CD1c-positive myeloid dendritic cell (primary cell): Measurements from ENCODE around the gene CADPS.

ENCODE experiments used
- DNase-seq: peaks from one replicate; pipeline ENCODE4 v3.0.0-alpha.2; 2016; ENCODE audit errors: extremely low spot score

Gene CADPS

GRCh38 chr3:62521464-62522105, 353.6 kb downstream of the CADPS start:
- no peak for DNase-seq

GRCh38 chr3:62503516-62503915, 371.7 kb downstream of the CADPS start:
- no peak for DNase-seq

DNA sequence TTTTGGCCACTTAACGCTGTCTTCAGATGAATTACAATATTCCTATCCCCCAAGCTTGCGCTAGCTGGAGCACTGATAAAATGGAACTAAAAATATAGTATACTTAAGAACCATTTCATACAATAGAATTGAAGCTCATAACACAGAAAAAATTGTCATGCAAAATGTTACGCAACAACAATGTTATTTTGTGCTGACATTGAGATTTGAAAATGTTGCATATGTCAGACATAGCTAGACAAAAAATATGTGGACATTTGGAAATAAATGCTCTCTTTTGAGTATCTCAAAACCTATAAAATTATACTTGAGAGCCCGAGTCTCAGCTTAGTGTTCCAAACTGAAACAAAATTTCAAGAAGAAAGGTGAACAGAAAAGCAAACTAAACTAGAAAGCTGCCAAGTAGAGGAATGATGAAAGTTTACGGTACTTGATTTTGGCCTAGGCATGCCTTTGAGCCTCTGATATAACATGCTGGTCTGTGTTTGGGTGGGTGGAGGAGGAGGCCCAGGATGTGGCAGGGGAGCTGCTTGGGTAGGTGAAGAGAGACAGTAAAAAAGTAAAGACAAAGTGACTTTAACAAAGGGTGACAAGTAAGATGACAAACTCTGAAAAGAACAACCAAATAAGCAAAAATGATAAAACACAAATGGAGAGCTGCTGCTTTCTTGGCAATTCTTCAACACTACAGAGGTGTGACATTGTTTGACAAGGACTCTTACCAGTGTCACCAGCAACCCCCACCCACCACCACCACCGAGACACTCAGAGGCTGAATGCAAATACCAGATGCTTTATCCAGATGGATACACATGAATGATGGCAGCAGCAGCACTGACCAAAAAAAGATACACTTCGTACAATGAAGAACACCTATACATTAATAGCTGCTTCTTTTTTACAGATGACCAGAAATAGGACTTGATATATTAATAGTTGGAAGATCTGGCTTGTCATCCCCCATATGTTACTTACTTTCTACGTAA, 372.6 kb downstream of the CADPS start:
- no peak for DNase-seq

GRCh38 chr3:62501289-62501668, 373.9 kb downstream of the CADPS start:
- no peak for DNase-seq

DNA sequence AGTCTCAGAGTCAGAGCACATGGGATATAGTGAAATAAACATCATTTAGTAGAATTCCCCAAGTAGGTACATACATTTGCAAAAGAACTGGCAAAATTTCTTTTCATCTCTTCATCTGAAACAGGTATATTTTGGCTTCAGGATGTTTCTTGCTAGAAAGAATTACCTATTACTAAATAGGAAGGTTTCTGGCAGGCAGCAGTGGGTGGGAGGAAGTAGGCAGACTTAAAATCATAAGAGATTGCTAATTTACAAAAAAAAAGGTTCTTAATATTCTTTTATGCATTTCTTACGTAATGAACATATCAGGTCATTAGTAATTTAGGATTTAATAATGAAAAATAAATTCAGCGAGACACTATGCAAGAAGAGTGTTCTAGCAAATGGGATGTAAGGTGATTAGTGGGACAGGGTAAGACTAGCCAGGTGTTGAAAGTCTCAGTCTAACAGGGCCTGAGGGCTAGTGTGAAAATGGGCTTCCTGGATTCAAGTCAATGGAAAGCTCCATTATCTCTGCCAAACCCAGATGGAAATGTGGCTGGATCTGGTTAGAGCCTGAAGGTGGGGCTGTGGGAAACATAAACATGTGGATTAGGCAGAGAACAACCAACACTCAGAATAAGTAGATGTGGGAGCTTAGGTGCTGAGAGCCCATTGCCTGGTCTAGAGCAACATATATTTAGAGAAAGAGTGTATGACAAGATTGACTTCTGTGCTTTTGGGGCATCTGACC, 374.5 kb downstream of the CADPS start:
- no peak for DNase-seq

- DNase-seq, result no peak
Observed at GRCh38 chr3:62497156-62497555, 378.1 kb downstream of the CADPS start.

DNA sequence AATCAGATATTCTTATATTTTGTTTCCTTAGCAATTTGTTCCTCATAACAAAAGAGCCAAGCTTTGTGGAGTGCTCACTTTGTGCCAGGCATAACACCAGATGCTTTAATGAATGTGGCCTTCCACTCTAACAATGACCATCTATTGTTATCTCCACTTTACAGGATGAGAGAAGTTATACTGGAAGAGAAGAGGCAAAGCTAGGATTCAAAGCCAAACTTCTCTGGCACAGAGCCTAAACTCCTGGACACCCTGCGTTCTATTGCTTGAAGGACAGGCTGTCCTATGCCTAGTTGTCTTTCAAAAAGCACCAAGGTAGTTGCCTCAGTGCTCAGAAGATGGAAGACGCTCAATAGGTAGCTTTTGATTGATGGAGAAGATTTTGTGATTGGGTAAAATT, 378.7 kb downstream of the CADPS start:
- no peak for DNase-seq

- no peak for DNase-seq
Observed at GRCh38 chr3:62493109-62493801, 382.0 kb downstream of the CADPS start.

DNA sequence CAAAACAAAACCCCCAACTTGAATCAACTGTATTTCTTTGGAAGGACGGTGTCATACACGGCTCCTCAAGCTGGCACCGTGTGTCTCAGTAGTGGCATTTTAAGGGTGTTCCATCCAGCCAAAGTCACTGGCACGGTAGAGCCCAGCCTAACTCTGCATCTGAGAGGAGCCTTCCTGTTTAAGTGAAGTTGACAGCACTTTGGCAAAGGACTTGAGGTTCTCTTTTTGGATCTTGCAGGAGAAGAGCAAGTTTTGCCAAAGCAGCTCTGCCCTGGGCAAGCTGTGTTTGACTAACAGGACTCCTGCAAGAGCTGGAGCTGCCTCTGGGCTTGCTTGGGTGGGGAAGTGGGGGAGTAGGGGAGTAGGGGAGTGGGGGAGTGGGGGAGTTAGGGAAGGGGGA, 392.3 kb downstream of the CADPS start:
- no peak for DNase-seq

DNA sequence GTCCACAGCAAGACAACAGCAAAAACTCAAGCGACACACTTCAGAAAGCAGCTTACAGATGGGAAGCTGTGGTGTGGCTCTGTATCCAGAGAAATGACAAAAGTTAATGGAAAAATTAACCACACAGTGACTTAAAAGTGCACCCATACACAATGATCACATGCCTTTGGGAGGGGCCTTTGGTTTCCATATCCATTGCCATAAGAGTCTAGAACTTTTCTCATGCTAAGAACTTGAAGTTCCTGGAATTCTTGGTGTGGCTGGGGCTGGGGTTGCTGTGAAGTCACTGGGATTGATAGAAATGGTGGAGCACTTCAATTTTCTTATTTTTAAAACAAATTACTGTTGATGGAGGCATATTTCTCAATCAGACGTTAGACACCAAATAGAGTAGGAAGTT, 393.3 kb downstream of the CADPS start:
- DNase-seq, result no peak

- no peak for DNase-seq
Observed at GRCh38 chr3:62480056-62480455, 395.2 kb downstream of the CADPS start.

- no peak for DNase-seq
Observed at GRCh38 chr3:62479326-62479725, 395.9 kb downstream of the CADPS start.

DNA sequence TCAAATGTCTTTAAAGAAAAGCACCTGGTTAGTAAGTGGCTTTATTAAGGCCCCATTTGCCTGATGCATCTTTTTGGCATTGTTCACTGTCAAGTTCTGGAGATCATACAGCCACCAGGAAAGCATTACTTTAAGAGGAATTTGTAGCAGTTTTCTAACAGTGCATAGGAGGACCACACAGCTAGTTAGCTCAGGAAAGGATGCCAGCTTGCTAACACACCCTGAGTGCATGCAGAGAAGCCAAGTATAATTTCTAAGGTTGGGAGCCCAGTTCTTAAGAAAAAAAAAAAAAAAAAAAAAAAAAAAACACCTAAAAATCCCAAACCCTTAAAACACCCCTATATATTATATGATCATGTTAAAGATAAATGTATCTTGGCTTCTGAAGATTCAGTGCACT, 399.9 kb downstream of the CADPS start:
- no peak for DNase-seq

- DNase-seq, result no peak
Observed at GRCh38 chr3:62467966-62468722, 407.1 kb downstream of the CADPS start.

DNA sequence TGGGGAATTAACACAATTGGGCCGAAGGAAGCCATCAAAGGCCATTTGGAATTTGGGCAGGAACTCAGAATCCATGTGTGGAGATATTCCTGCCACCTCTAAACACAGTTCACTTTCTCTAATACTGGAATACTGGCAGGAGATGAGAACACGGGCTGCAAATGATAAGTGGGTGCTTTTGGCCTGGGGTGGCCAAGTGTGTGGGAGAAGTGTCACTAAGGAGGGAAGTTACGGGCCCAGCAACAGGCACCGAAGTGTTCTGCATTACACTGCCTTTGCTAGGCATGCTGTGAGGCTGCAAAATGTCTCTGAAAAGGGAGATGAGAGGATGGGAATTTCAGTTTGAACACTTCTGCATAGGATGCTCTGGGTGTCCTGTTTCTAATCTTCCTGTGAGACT, 412.4 kb downstream of the CADPS start:
- DNase-seq, result no peak

GRCh38 chr3:62462104-62462762, 413.0 kb downstream of the CADPS start:
- DNase-seq, result no peak

- DNase-seq, result no peak
Observed at GRCh38 chr3:62454916-62455315, 420.3 kb downstream of the CADPS start.

- no peak for DNase-seq
Observed at GRCh38 chr3:62453448-62453847, 421.8 kb downstream of the CADPS start.

DNA sequence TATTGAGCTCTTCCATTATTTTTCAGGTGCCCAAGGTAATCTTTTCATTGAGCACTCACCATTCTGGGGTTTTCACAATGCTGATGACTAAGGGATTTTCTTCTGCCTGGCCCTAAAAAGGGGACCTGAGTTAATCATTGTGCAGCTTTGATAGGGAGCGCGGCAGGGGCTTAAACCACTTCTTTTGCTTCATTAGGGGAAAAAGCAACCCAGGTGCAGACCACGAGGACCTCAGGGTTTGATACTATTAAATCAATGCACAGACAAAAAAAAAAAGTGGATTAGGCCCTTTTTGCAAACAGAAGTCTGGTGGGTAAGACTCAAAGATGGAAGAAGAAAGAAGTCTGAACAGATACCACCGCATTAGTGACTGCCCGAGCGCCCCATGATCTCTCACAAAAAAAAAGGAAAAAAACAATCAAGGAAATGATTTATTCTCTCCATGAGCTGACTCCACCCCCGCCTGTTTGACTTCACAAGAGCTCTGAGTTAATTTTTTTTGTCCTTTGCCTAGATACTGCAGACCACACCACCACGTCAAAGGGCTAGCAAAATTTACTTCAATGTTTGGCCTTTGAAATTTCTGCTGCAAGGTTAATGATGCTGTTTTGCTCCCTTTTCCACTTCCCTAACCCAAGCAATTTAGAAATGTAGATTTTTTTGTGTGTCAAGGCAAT, 423.9 kb downstream of the CADPS start:
- no peak for DNase-seq

GRCh38 chr3:62446337-62446940, 428.8 kb downstream of the CADPS start:
- no peak for DNase-seq
